GM21447 (cell line): ENCODE results near the gene TMEM263.
A peak's percentile ranks its signal among the peaks of the same experiment; 100 is the strongest.

ENCODE experiments used
- ATAC-seq: cut with Tn5 transposase; IDR thresholded peaks from one replicate; pipeline ENCODE4 v1.9.1; 2021; ENCODE audit not compliant: unreplicated experiment

TMEM263 gene

DNA sequence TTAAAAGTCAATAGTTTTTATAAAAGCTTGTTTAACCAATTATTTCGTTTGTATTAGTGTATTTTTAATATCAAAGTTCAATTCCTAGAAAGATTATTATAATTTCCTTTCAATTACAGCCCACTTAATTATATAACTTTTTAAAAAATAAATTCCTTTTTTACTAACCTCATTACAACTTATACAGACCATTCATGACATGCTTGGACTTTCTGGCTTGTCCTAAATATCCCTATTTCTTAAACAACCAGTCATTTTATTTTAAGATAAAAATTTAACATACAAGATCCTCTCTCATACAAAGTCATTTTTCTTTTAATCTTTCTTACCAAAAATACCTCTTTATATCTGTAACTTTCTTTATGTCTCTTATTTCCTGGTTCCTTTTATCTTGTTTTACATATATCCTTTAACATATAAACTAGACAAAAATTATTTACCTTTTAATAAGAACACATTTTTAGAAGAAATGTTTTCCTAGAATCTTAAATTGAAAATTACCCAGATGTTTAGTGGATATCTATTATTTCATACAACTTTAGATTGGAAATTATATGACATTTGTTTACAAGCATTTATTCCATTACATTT lies 10.4 kb upstream of the TMEM263 start:
- no peak for ATAC-seq

- ATAC-seq = no peak
Observed at GRCh38 chr12:106947461-106947860, 8.2 kb upstream of the TMEM263 start.

DNA sequence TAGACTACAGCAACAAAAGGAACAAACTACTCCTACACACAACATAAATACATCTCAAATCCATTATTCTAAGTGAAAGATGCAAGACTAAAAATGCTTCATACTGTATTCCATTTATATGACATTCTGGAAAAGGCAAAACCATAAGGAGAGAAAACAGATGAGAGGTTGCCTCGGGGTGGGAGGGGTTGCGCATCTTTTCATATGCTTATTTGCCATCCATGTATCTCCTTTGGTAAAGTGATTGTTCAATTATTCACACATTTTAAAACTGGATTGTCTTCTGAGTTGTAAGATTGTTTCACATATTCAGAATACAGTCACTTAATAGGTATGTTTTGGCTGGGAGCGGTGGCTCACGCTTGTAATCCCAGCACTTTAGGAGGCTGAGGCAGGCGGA lies 5.1 kb upstream of the TMEM263 start:
- no peak for ATAC-seq

DNA sequence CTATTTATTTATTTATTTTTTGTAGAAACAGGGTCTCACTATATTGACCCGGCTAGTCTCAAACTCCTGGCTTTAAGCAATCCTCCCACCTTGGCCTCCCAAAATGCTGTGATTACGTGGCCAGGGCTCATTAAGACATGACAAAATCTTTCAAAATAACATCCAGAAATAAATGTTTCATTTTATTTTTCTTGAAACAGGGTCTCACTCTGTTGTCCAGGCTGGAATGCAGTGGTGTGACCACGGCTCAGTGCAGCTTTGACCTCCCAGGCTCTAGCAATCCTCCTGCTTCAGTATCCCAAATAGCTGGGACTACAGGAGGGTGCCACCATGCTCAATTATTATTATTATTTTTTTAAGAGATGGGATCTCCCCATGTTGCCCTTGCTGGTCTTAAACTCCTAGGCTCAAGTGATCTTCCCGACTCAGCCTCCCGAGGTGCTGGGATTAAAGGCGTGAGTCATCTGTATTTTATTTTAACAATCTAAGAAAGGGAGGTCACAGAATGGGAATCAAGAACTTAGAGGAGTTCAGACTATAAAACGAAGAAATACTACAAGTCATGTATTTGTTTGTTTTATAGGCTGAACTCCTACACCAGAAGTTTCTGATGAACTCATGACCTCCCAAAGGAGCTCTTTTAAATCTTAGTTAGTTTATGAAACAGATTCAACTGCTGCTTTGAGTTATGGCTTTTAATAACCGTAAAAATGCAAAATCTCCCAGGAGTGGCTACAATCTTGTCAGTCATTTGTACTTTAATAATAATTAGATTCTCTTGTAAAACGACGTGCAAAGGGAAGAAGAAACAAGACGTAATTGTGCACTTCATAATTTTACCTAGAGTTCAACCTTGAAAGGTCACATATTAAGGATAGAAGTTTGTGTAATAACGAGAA lies 2.1 kb upstream of the TMEM263 start:
- ATAC-seq = no peak

DNA sequence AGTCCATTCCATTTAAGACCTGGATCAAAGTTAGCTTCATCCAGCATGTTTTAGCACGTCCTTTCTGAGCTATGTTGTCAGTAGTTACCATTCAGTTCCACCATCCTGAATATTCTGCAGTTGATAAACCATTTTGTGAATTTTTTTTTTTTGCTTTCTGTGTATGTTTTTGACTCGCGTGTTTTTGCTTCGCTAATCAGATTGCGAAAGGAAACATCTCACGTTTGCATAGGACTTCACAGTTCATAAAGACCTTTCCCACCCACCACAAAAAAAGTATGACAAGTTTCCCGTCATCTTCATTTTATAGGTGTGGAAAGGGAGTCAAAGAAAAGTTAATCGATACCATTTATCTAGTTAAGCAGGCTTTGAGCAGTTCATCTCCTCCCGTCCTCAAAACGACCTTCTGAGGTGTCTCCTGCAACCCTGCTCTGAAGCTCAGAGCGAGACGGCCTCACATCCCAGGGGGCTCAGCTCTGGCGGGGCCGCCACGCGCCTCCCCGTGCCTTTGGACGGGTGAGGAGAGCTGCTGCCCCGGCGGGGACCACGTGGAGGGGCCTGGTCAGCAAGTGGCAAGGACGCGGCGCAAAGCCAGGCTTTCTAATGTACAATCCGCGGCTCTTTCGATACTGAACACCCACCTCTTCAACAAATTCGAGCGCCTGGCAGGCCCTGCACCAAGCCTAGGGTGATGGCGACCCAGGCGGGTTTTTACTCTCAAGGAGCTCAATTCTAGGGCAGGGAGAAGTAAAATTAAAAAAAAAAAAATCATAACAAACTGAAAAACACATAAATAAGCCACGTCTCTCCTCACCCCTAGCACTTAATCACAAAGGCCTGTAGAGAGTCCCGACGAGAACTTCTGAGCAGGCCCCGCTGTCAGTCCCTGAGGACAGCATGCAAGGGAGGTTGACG lies 988 bp upstream of the TMEM263 start:
- no peak for ATAC-seq

DNA sequence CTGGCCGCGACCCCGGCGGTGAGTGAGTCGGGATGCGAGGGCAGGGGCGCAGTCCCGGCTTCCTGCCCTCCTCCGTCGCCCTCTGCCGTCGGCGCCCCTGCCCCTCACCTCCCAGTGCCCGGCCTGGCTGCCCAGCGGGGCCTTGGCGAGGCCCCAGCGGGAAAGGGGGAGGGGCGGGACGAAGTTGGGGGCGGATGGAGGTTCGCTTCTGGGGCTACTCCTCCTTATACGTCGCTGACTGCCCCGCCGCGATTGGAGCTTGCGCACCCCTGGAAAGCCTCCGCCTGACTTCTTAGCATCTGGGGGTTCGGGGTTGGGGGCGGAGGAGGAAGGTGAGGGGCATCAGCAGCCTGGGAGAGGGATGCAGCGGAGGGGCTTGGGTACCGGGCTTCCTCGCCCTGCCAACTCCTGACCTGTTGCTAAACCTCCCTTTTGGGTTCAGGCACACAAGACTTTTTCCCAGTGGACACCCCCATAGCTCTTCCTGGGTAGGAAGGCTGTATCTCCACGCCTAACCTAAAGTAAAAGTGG lies 406 bp downstream of the TMEM263 start:
- ATAC-seq = peak; percentile 39

GRCh38 chr12:106957583-106957982 lies 1.9 kb downstream of the TMEM263 start:
- ATAC-seq = no peak

GRCh38 chr12:106960443-106960842 lies 4.7 kb downstream of the TMEM263 start:
- no peak for ATAC-seq

GRCh38 chr12:106962286-106962685 lies 6.6 kb downstream of the TMEM263 start:
- ATAC-seq = no peak

DNA sequence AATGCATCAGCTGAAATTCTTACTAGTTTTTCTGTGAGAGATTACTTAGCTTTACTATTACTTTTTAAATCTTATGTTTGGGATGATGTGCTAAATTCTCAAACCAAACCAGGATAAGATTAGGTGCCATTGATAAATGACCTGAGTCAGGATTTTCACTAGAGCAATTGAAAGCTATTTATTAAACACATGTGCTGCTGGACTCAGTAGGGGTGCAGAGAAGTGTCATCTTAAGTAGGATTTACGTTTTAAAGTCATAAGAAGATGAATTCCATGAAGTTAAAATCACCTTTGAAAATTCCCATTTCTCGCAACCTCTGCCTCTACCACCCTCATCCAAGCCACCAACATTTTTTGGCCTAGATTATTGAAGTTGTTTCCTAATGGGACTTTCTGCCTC lies 8.8 kb downstream of the TMEM263 start:
- ATAC-seq = no peak

GRCh38 chr12:106971065-106971464 lies 15.4 kb downstream of the TMEM263 start:
- no peak for ATAC-seq

DNA sequence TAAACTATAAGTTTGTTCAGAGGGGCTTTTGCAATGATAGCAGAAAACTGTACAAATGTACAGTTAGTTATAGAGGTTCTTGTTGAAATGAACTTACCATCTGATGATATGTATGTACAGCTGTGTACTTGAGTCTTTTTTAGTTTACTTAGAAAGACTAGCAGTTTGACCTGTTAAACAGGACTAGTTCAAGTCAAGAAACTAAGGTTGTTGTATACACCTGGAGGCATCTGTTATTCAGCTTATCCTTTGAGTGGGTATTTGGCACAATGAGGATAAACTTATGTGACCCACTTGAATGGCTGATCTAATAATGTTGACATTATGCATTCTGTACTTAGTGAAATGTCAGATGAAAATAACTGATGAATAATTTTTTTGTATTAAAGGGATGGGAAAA lies 17.8 kb downstream of the TMEM263 start:
- ATAC-seq = no peak

- peak; percentile 71 for ATAC-seq
Observed at GRCh38 chr12:106974511-106974910, 18.8 kb downstream of the TMEM263 start.

- ATAC-seq = no peak
Observed at GRCh38 chr12:106975098-106975497, 19.4 kb downstream of the TMEM263 start.

DNA sequence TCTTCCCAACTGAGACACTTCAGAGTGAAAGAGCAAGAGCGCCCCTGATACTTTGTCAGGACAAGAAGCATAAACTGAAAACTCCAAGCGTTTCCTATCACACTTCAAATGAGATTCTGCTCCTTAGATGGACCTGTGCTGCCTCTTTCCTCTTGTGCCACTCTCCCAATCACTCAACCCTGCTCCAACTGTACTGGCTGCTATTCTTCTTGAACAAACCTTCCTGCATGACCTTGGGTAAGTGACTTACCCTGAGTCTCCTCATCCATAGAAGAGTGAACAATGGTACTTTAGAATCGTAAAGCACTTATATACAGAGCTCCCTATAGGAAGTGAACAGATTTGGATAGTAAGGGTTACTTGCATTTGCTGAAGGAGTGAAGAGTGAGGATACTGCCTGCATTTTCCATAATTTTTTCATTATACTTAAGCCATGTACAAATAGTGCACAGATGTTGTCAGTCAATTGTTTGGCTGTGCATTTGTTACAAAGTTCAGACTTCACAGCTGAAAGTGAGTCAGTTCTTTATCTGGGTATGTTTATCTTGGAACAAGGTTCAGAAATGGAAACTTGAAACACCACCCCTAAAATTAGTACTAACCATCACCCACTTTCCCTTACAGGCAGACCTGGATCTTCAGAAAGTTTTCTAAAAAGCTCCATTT lies 20.4 kb downstream of the TMEM263 start:
- no peak for ATAC-seq

DNA sequence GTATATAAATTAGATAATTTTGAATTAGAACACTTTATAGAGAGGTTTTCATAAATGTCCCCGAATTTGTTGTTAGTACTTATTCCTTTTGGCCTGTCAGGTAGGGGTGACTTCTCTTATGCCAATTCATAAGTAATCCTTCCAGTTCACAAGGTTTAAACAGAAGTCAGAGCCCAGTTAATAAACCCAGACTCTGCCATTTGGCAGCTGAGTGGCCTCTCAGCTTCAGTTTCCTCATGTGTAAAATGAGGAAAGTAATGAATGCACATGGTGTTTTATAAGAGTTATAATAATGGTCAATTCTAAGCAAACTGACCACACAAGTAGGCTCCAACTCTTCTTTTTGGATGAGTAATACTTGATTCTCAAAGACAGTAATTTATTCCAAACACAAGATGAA lies 21.0 kb downstream of the TMEM263 start:
- ATAC-seq = no peak

GRCh38 chr12:106978035-106978800 lies 22.5 kb downstream of the TMEM263 start:
- no peak for ATAC-seq

- no peak for ATAC-seq
Observed at GRCh38 chr12:106980944-106981343, 25.2 kb downstream of the TMEM263 start.

- no peak for ATAC-seq
Observed at GRCh38 chr12:106981788-106982187, 26.1 kb downstream of the TMEM263 start.

GRCh38 chr12:106982229-106982628 lies 26.5 kb downstream of the TMEM263 start:
- ATAC-seq = no peak
